Ovary (tissue), 9 donors: Measurements from ENCODE around the gene CYP4F3. TPM values are rescaled to one million over a fixed set of nuclear protein-coding genes. Genes with fewer than 3 reads are reported as not detected.
"Not testable (repeated sequence)": the region's sequence is repeated elsewhere in the genome, so short reads cannot be mapped to it uniquely, and the experiment has no call there.

ENCODE experiments used
- DNase-seq, 5 donors: peaks; one replicate each; pipeline ENCODE4 v3.0.0-alpha.2; 2019 to 2020
- H3K27ac ChIP-seq, 2 donors: fragments of 200-600 bp; one replicate each; pipeline versions ENCODE4 v1.5.1 to v1.8.0; 2019 to 2022
- H3K27me3 ChIP-seq: fragments of 200-600 bp; one replicate; pipeline ENCODE4 v1.8.0; 2022
- H3K36me3 ChIP-seq: fragments of 200-600 bp; sonication (generic); one replicate; pipeline ENCODE4 v1.5.1; 2019
- H3K4me1 ChIP-seq: one replicate; pipeline ENCODE4 v1.8.1; 2013; ENCODE audit warnings: mild to moderate bottlenecking, moderate library complexity; ENCODE audit not compliant: insufficient read depth
- H3K4me3 ChIP-seq: fragments of 200-600 bp; sonication (generic); one replicate; pipeline ENCODE4 v1.5.1; 2017
- H3K9me3 ChIP-seq, 2 donors: fragments of 200-600 bp in 1 of 2; sonication (generic) in 1 of 2; one replicate each; pipeline versions ENCODE4 v1.5.1 to v1.8.1; 2013 to 2019; ENCODE audit warnings: mild to moderate bottlenecking in 1 of 2, moderate library complexity in 1 of 2
- EP300 ChIP-seq: sonication (generic); formaldehyde crosslinking; IDR thresholded peaks from one replicate; pipeline ENCODE4 v1.6.1; 2017; ENCODE audit warnings: antibody characterized with exemption
- POLR2A ChIP-seq: fragments of 450-650 bp; IDR thresholded peaks from one replicate; pipeline ENCODE4 v1.6.1; 2017; ENCODE audit warnings: antibody characterized with exemption, mild to moderate bottlenecking, moderate library complexity
- WGBS, 3 donors: extraction: QIAGEN DNeasy Blood & Tissue Kit in 1 of 3; methylation state at CpG; one replicate each; pipeline versions ENCODE4 v1.1.5 to v1.1.7; 2013 to 2017; 5-methylcytosine and 5-hydroxymethylcytosine counted together
- intact Hi-C, 4 donors: fragments of 100-400 bp; cut with DNase I; formaldehyde crosslinking; loops; one replicate each; pipeline versions ENCODE4 v1.11.0 to v1.15.1; 2022 to 2023
- polyA plus RNA-seq, 2 donors: library from polyadenylated mRNA; stranded (reverse); fragments of 200-250 nt in 1 of 2; fragments of 350-450 nt in 1 of 2; fragmentation: Illumina TruSeq in 1 of 2; extraction: RNeasy Lipid Tissue Mini Kit (QIAGEN cat#74804) in 1 of 2; gene quantifications; one replicate each; pipeline ENCODE4 v1.2.3, GENCODE V29; 2013 to 2014
- total RNA-seq, 7 donors: library from RNA; depleted of rRNA in 2 of 7; stranded (reverse); fragments of >200 nt in 2 of 7; fragmentation: NEBNext Ultra II Directional in 3 of 7; extraction: Animal tissue kit (Norgen Biotek cat#: 25700) in 3 of 7; gene quantifications; one replicate each; pipeline versions ENCODE4 v1.1.0 to v1.2.4, GENCODE V29; 2016 to 2023
- TF ChIP-seq, protein P1 (sequence below), 3 donors: fragments of 450-650 bp in 2 of 3; fragments of 200-600 bp in 1 of 3; IDR thresholded peaks; one replicate each; pipeline versions ENCODE4 v1.5.1 to v1.8.0; 2016 to 2022; ENCODE audit warnings: antibody characterized with exemption in 3 of 3, mild to moderate bottlenecking in 1 of 3
- donor health status: DM: no; HTN: no; CAD: no; lungs with moderate emphysema.
- donor health status: DM: no; HTN: no; CAD: no.
- donor health status: Bipolar disorder and iron deficiency.
- donor health status: DM: yes; HTN: yes; CAD: no.
- donor health status: DM: no; HTN: no; CAD: no.
- donor health status: DM: yes; HTN: yes; CAD: no.

CYP4F3 gene
- total and polyA plus RNA-seq, 9 donors, result 0.13 to 1.8 (median 0.36) TPM; not detected in 2

DNA sequence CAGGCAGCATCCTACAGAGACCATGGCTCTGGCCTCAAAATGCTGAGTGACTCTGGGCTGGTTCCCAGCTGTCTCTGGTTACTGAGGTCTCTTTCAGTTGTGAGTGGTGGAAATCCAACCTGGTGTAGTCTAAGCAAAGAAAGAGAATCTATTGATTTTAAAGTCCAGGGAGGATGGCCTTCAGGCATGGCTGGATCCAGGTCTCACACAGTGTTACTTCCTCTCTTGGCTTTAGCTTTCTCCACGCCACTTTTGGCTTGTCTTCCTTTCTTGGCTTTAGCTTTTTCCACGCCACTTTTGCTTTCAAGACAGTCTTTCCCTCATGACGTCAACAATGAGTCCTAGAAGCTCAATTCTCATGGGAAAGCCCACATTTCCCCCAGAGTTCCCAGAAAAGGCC lies 4.1 kb downstream of the CYP4F3 start:
- no peak overlapping the region for H3K4me3 ChIP-seq
- no peak overlapping the region for H3K27ac ChIP-seq
- H3K27me3 ChIP-seq, result no peaks in the 10 kb centered on the region
- H3K9me3 ChIP-seq, result peaks cover 0 to 4% of the 10 kb centered on the region in 2 donors
- intact Hi-C loops, result no loop called here
- TF ChIP-seq EP300 (no peak), POLR2A (no peak)
- TF ChIP-seq, protein P1, sequence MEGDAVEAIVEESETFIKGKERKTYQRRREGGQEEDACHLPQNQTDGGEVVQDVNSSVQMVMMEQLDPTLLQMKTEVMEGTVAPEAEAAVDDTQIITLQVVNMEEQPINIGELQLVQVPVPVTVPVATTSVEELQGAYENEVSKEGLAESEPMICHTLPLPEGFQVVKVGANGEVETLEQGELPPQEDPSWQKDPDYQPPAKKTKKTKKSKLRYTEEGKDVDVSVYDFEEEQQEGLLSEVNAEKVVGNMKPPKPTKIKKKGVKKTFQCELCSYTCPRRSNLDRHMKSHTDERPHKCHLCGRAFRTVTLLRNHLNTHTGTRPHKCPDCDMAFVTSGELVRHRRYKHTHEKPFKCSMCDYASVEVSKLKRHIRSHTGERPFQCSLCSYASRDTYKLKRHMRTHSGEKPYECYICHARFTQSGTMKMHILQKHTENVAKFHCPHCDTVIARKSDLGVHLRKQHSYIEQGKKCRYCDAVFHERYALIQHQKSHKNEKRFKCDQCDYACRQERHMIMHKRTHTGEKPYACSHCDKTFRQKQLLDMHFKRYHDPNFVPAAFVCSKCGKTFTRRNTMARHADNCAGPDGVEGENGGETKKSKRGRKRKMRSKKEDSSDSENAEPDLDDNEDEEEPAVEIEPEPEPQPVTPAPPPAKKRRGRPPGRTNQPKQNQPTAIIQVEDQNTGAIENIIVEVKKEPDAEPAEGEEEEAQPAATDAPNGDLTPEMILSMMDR (IDR thresholded peaks at IDR 0.05), result no peak
- no peaks in the 10 kb centered on the region for H3K4me1 ChIP-seq
- H3K36me3 ChIP-seq, result no peaks in the 10 kb centered on the region
- no peak for DNase-seq
- 53 to 56% (median 56%) methylated on average over 3 of the region's 3 CpGs for WGBS, 3 donors

DNA sequence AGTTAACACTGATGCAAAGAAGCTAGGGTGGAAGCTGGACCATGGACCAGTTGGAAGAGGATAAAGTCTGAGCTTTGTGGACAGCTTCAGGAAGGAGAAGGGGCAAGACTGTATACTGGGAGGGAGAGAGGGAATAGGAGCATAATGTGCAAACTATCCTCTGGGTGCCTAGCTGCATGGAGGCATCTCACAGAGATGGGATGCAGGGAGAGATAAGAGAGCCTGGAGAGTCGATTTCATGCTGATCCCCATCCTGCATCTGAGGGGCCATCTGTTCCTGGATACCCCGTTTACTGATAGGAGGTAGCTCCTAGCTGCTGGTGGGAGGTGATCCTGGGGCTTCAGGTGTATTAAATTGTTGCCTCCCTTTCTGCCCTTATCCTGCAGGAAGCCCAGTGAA lies 8.8 kb downstream of the CYP4F3 start:
- H3K4me3 ChIP-seq, result no peak overlapping the region
- H3K27ac ChIP-seq, result no peak overlapping the region
- intact Hi-C loops, result no loop called here
- WGBS, 3 donors, result 53 to 63% (median 55%) methylated on average over 2 of the region's 2 CpGs
- H3K27me3 ChIP-seq, result no peaks in the 10 kb centered on the region
- TF ChIP-seq EP300, result no peak
- TF ChIP-seq, protein P1 (IDR thresholded peaks at IDR 0.05), result no peak
- no peak for TF ChIP-seq POLR2A
- H3K4me1 ChIP-seq, result no peaks in the 10 kb centered on the region
- H3K36me3 ChIP-seq, result no peaks in the 10 kb centered on the region
- no peak for DNase-seq
- peaks cover 0 to 4% of the 10 kb centered on the region in 2 donors for H3K9me3 ChIP-seq

DNA sequence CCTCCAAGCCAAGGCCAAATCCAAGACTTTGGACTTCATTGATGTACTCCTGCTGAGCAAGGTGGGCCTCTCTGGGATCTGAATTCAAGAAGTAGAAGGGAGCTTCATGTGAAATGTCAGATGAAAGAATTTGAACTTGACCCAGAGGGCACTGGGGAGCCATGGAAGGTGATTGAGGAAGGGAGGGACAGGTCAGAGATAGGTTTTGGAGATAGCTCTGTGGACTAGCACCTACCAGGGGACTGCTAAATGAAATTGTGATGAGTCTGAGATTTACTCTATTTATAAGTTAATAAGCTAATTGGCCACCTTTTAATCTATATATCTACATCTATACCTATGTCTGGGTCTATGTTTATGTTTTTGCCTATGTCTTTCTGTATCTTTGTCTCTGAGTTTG lies 9.4 kb downstream of the CYP4F3 start:
- H3K9me3 ChIP-seq, intact Hi-C loops, H3K4me3 ChIP-seq, H3K4me1 ChIP-seq, H3K36me3 ChIP-seq, DNase-seq, H3K27ac ChIP-seq, H3K27me3 ChIP-seq: not testable (repeated sequence)

DNA sequence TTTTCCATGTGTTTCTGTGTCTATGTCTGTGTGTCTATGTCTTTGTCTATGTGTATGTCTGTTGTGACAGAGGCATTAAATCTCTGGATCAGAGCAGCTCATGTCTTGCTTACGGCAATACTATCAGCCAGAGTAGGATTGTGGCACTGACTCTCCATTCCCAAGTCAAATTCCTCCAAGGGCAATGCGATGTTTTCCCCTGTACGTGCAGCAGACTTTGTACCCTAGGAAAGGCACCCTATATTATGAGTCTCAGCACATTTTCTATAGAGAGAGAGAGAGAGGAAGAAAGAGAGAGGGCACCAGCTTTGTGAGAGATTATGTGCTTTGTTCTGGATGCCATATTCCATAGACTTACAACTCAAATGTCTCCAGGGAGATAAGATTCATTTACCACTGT lies 11.1 kb downstream of the CYP4F3 start:
- Histone ChIP-seq H3K36me3 (no peaks in the 10 kb centered on the region), H3K27ac (no peak overlapping the region), H3K4me3 (no peak overlapping the region), H3K9me3 (peaks cover 0 to 4% of the 10 kb centered on the region in 2 donors), H3K4me1 (no peaks in the 10 kb centered on the region), H3K27me3 (no peaks in the 10 kb centered on the region)
- intact Hi-C loops, result no loop called here
- DNase-seq, result no peak
- 60 to 75% (median 63%) methylated on average over 3 of the region's 3 CpGs for WGBS, 3 donors
- no peak for TF ChIP-seq EP300
- TF ChIP-seq, protein P1 (IDR thresholded peaks at IDR 0.05), result no peak

DNA sequence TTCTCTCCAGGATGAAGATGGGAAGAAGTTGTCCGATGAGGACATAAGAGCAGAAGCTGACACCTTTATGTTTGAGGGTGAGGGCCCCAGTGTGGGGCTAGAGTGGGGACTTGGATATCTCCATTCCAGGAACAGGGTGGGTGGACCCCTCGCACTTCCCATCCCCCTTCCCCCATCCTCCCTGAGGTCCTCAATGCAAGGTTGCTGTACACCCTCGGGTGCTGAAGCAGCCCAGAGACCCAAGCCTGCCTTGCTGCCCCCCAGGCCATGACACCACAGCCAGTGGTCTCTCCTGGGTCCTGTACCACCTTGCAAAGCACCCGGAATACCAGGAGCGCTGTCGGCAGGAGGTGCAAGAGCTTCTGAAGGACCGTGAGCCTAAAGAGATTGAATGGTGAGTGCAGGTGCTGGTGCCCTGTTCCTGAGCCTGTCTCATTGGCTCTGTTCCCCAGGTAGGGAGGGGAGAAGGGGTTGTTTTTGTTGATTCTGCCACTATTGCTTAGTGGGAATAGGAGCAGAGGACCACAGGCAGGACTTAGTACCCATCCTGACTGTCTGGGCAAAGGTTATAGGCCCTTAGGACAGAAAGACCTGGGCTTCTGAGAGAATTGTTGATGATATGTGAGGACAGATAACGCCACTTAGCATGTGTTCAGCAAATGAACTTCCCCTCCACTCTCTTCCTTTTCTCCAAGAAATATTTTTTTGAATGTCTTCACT lies 12.0 kb downstream of the CYP4F3 start:
- intact Hi-C loops, result no loop called here
- DNase-seq, result no peak
- H3K27me3 ChIP-seq, result no peaks in the 10 kb centered on the region
- H3K4me1 ChIP-seq, result no peaks in the 10 kb centered on the region
- H3K4me3 ChIP-seq, result no peak overlapping the region
- TF ChIP-seq POLR2A, result no peak
- TF ChIP-seq, protein P1 (IDR thresholded peaks at IDR 0.05), result no peak
- no peak for TF ChIP-seq EP300
- no peaks in the 10 kb centered on the region for H3K9me3 ChIP-seq
- WGBS, 3 donors, result 50 to 75% (median 56%) methylated on average over 8 of the region's 8 CpGs
- no peak overlapping the region for H3K27ac ChIP-seq
- H3K36me3 ChIP-seq, result no peaks in the 10 kb centered on the region
